HG03469 (cell line): ENCODE measurements around the gene NOP58.
A peak's percentile ranks its signal among the peaks of the same experiment; 100 is the strongest.
"Not testable (repeated sequence)": the region's sequence is repeated elsewhere in the genome, so short reads cannot be mapped to it uniquely, and the experiment has no call there.

Experiments used
- ATAC-seq: cut with Tn5 transposase; IDR thresholded peaks from one replicate; pipeline ENCODE4 v1.9.1; 2021; ENCODE audit warnings: mild to moderate bottlenecking, moderate library complexity, moderate number of reproducible peaks; ENCODE audit not compliant: unreplicated experiment

NOP58 gene, protein sequence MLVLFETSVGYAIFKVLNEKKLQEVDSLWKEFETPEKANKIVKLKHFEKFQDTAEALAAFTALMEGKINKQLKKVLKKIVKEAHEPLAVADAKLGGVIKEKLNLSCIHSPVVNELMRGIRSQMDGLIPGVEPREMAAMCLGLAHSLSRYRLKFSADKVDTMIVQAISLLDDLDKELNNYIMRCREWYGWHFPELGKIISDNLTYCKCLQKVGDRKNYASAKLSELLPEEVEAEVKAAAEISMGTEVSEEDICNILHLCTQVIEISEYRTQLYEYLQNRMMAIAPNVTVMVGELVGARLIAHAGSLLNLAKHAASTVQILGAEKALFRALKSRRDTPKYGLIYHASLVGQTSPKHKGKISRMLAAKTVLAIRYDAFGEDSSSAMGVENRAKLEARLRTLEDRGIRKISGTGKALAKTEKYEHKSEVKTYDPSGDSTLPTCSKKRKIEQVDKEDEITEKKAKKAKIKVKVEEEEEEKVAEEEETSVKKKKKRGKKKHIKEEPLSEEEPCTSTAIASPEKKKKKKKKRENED

GRCh38 chr2:202265467-202266277 is at the start of gene NOP58:
Gene NOP58, plus strand, starts transcription at chr2:202265763. Its CDS starts 179 bp downstream, at chr2:202265942.
- peak; percentile 80 for ATAC-seq

GRCh38 chr2:202221873-202222272 is 43.7 kb upstream of the NOP58 start:
- ATAC-seq: no peak

- peak; percentile 5 for ATAC-seq
Observed at GRCh38 chr2:202237787-202238233, 27.8 kb upstream of the NOP58 start.

DNA sequence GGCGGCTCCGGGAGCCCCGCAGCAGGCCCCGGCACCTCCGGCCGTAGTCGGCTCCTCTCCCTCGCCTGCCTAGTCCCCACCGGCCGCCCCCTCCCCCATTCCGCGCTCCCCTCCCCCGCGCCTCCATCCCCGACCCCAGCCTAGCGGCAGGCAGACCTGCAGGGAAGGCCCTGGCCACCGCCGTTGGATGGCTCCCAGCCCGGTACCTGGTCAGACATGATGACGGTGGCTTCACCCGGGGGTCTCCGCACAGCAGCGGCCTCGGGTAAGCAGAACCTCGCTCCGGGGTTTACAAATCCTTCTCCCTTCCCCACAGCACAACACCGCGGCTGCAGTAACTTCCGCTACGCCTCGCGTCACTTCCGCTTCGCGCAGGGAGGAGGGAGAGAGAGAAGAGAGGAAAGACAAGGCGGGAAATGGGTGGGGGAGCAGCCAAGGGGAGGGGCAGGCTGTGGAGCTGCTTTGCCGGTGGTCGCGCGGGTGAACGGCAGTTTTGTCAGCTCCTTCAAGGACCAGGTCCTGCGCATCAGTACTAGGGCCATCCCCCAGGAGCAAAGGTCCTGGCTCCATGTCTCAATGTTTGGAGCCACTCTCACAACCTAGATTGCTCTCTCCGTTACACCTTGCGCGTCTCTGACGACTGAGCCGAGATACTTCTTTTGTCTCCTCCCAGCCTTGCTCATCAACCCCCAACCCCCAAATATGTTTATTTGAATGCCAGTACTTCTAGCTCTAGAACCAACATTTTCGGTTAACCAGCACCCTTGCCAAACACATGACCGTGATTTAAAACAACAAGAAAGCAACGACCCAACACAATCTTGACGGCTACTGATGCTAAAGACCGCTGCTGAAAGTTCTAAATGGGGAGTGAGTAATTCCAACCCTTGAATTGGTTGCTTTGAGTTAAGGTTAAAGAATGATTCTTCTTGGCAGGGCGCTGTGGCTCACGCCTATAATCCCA is 27.0 kb upstream of the NOP58 start, which contains the start of gene SUMO1:
Gene SUMO1 (minus strand): TSS at position 364 of the 964 bp plus-strand sequence. CDS start 146 bp downstream, at position 218.
- ATAC-seq: peak; percentile 90

DNA sequence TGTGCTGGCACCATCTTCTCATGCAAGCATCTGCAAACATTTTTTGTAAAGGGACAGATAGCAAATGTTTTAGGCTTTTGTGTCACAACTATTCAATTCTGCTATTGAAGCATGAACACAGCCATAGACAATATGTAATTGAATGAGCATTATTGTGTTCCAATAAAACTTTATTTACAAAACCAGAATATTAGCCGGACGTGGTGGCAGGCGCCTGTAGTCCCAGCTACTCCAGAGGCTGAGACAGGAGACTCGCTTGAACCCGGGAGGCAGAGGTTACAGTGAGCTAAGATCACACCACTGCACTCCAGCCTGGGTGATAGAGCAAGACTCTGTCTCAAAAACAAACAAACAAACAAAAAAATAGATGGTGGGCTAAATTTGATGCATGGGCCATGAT is 17.9 kb upstream of the NOP58 start:
- ATAC-seq: not testable (repeated sequence)

DNA sequence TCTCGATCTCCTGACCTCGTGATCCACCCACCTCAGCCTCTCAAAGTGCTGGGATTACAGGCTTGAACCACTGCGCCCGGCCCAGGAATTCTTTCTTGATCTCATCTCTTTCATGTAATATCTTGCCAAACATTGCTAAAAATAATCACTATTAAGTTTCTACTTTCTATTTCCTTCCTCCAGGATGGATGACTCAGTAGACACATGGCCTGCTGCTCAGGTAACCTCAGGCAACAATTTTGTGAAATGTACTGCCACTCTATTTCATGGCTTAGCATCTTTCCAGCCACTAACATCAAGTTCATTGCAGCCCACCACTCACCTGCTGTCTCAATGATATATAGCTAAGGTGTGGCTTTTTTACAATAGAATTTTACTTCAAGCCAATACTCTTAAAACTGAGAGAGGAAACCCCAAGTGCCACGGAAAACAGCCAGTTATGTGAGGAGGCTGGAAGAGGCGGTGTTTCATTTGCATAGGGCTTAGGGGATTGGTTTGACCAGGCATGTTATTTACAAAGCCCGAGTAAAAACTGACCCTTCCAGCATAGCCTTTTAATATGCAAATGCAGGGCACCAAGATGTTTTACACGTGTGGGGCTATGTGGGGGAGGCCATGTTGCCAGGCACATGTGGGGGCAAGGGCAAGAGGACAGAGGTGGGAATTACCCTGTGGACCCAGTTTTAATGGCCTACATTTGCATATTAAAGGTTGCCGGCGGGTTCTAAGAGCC is 15.9 kb upstream of the NOP58 start:
- no peak for ATAC-seq

DNA sequence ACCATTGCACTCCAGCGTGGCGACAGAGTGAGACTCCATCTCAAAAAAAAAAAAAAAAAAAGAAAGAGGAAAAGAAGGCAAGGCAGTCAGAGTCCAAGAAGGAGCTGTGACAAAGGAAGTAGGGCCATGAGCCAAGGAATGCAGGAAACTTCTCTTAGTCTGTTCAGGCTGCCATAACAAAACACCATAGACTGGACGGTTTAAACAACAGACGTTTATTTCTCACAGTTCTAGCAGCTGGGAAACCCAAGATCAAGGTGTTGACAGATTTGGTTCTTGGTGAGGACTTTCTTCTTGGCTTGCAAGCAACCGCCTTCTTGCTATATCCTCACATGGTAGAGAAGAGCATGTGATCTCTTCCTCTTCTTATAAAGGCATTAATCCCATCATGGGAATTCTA is 14.1 kb upstream of the NOP58 start:
- ATAC-seq: no peak

DNA sequence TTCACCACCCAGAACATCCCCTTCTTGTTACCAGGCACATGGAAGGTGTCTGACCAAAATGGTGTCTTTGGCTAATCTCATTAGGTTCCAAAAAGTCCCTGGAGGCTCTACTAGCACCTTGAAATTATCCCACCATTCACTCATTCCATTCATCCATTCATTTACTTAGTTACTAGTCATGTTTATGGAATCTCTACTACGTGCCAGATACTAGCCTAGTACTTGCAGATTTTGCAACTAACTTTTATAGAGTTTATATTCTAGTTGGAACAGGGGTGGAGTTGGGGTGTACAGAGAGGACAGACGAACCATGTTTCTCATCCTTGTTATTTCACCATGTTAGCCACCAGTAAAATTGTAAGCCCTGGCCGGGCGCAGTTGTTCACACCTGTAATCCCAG is 4.0 kb upstream of the NOP58 start:
- ATAC-seq: no peak

DNA sequence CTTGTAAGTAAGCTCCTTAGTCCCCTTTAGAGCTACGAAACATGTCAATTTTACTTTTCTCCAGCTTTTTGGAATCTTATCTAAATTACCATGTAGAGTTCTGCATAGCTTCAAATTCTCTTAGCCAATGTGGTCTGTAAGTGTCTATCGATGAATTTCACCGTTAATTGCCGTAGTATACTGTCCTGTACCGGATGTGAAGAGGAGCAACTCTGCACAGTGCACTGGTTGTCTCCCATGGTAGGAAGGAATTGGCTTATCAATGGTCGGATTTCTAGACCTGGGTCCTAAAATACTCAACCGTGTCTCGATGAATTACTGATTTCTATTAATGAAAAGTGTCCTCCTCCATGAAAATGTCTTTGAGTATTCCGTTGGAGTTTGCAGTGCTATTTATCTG is 1.9 kb downstream of the NOP58 start:
- ATAC-seq: no peak

- ATAC-seq: no peak
Observed at GRCh38 chr2:202269585-202269984, 4.0 kb downstream of the NOP58 start.

GRCh38 chr2:202270487-202270886 is 4.9 kb downstream of the NOP58 start:
- ATAC-seq: no peak

DNA sequence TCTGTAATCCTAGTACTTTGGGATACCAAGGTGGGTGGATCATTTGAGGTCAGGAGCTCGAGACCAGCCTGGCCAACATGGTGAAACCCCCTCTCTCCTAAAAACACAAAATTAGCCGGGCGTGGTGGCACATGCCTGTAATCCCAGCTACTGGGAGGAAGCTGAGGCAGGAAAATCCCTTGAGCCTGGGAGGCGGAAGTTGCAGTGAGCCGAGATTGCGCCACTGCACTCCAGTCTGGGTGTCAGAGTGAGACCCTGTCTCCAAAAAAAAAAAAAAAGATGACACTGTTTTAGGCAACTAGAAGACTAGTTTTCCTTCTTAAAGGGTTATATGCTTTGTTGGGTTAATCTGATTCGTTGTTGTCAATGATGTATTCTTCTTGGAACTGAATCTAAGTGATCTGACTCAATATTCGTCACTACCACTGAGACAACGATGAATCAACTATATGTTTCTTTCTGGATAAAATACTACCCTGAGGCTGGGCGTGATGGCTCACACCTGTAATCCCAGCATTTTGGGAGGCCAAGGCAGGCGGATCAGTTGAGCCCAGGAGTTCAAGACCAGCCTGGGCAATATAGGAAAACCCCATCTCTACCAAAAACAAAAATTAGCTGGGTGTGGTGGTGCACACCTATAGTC is 10.6 kb downstream of the NOP58 start:
- not testable (repeated sequence) for ATAC-seq

DNA sequence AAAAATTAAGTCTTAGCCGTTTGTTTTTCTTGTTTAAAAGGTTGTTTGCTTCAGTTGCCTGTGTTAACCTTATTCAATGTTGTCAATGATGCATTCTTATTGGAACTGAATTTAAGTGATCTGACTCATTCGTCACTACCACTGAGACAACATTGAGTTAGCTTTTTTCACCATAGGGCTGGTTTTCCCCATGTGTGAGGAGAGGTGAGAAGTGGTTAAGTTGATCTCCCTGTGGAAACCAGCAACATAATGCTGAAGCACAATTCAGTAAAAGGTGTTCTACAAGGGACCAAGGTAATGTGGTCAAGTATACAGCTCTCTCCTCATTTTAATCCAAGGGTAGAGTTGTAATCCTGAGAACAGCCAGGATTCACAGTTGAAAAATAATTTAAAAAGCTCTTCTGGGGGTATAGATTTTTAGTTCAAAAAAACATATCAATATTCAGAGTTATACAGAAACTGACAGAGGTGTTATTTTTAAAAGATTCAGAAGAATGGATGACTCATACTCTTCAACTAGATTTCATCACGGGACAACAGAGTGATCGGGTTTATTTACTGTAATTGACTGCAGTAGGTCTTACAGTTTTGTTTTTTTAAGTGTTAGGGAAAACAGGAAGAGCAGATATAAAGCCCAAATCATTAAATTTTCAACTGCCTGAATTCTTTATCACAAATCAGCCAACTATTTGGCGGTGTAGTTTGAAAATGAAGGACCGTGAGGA is 12.6 kb downstream of the NOP58 start:
- ATAC-seq: no peak

GRCh38 chr2:202278944-202279343 is 13.4 kb downstream of the NOP58 start:
- ATAC-seq: no peak

GRCh38 chr2:202286595-202286994 is 21.0 kb downstream of the NOP58 start:
- no peak for ATAC-seq

- ATAC-seq: no peak
Observed at GRCh38 chr2:202289394-202290204, 24.0 kb downstream of the NOP58 start.

DNA sequence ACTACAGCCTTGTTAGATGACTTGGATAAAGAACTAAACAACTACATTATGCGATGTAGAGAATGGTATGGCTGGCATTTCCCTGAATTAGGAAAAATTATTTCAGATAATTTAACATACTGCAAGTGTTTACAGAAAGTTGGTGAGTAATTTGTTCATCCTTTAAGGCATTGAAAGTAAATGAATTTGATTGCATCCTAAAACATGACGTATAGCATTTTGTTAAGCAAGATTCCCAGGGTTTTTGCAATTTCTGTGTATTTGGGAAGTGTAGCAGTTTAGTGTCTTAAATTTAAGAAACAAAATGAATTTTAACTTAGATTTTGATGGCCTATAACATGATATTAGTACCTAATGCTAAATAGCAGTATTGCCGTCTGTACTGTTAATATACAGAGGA is 24.8 kb downstream of the NOP58 start:
- no peak for ATAC-seq

GRCh38 chr2:202290970-202291369 is 25.4 kb downstream of the NOP58 start:
- no peak for ATAC-seq
